ENCODE measurements around the gene RFTN2. TPM values are rescaled to one million over a fixed set of nuclear protein-coding genes. Genes with fewer than 3 reads are reported as not detected.

The RFTN2 gene
- total RNA-seq, 2 donors from 2014 or later, result 0.55 TPM

DNA sequence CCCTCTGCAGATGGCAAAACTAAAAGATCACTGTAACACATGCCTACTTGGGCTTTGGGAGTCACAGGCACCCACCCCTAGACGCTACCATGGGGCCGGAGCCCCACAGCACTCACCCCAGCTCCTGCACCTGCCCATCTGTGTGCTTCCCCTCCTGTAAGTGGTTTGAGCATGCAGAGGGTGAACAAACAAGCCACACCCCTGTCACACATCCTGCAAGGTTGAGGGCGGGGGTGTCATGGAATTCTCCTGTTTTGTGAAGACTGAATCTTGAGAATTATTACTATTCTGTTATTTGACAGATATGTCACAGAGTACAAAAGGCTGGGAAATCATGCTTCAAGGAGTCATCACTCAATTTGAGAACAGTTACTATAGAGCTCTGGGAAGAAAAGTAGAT lies 60.9 kb downstream of the RFTN2 start:
- no peak overlapping the region for H3K27ac Mint-ChIP-seq
- H3K27me3 ChIP-seq (ENCODE audit: control insufficient read depth, insufficient read depth, low read length, poor library complexity, severe bottlenecking), result no peaks in the 10 kb centered on the region
- H3K36me3 Mint-ChIP-seq (ENCODE audit: low read depth), result no peaks in the 10 kb centered on the region
- H3K36me3 ChIP-seq (ENCODE audit: control insufficient read depth, insufficient read depth, low read length), result no peaks in the 10 kb centered on the region
- H3K27ac ChIP-seq (ENCODE audit: low read depth, low read length), result no peak overlapping the region
- no peak overlapping the region for H3K4me3 ChIP-seq (ENCODE audit: low read length)
- H3K9me3 ChIP-seq (ENCODE audit: control insufficient read depth, low read length), result no peaks in the 10 kb centered on the region
- no peaks in the 10 kb centered on the region for H3K4me1 ChIP-seq (ENCODE audit: control insufficient read depth, insufficient read depth, low read length)
- DNase-seq, result no peak
- H3K9me3 Mint-ChIP-seq, result peaks cover 5% of the 10 kb centered on the region
- H3K27me3 Mint-ChIP-seq (ENCODE audit: insufficient read depth), result no peaks in the 10 kb centered on the region
- no peak overlapping the region for H3K9ac ChIP-seq (ENCODE audit: extremely low read depth, low read length, poor library complexity, severe bottlenecking)
- H3K4me3 Mint-ChIP-seq, result no peak overlapping the region
- H3K4me1 Mint-ChIP-seq, result peaks cover 29% of the 10 kb centered on the region
- TF ChIP-seq CTCF (conservative IDR thresholded peaks at IDR 0.05), result no peak
- 83 to 92% methylated on average over 2 to 3 of the region's 3 CpGs for WGBS, 2 experiments (ENCODE audit: insufficient coverage in 1 of 2, insufficient read length in 1 of 2)

DNA sequence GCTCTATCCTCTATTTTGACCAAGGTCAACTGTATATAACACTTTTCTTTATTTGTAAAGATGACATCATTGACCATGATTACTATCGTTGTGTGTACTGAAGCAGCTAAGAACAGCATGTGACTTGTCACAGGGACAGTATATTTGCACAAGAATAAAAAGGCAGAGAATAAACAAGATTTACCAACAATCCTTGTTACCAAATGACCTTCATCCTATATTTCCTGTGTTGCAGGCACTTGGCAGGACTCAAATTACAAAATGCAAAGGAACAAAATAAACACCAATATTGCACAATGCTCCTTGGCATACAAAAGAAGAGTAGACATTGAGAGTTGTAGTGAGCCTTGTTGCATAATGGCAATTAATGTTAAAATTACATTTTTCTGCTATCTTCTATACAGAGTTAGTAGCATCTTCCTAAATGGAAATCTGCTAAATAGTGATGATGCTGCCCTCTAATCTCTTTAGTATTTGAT lies 61.8 kb downstream of the RFTN2 start:
- H3K27ac ChIP-seq (ENCODE audit: low read depth, low read length), result no peak overlapping the region
- Mint-ChIP-seq H3K27me3 (ENCODE audit: insufficient read depth) (no peaks in the 10 kb centered on the region), H3K36me3 (ENCODE audit: low read depth) (no peaks in the 10 kb centered on the region), H3K4me1 (peaks cover 29% of the 10 kb centered on the region), H3K4me3 (no peak overlapping the region), H3K27ac (no peak overlapping the region), H3K9me3 (peaks cover 5% of the 10 kb centered on the region)
- DNase-seq, result no peak
- no peak for TF ChIP-seq CTCF (conservative IDR thresholded peaks at IDR 0.05)
- no peaks in the 10 kb centered on the region for H3K4me1 ChIP-seq (ENCODE audit: control insufficient read depth, insufficient read depth, low read length)
- no peak overlapping the region for H3K9ac ChIP-seq (ENCODE audit: extremely low read depth, low read length, poor library complexity, severe bottlenecking)
- 0% methylated on average over 1 of the region's 1 CpG for WGBS, 2 experiments (ENCODE audit: insufficient coverage in 1 of 2, insufficient read length in 1 of 2)
- H3K36me3 ChIP-seq (ENCODE audit: control insufficient read depth, insufficient read depth, low read length), result no peaks in the 10 kb centered on the region
- H3K27me3 ChIP-seq (ENCODE audit: control insufficient read depth, insufficient read depth, low read length, poor library complexity, severe bottlenecking), result no peaks in the 10 kb centered on the region
- no peak overlapping the region for H3K4me3 ChIP-seq (ENCODE audit: low read length)
- H3K9me3 ChIP-seq (ENCODE audit: control insufficient read depth, low read length), result no peaks in the 10 kb centered on the region

GRCh38 chr2:197606180-197606579 lies 69.2 kb downstream of the RFTN2 start:
- Mint-ChIP-seq H3K4me1 (no peaks in the 10 kb centered on the region), H3K4me3 (no peak overlapping the region), H3K27me3 (ENCODE audit: insufficient read depth) (no peaks in the 10 kb centered on the region), H3K9me3 (peaks cover 7% of the 10 kb centered on the region), H3K36me3 (ENCODE audit: low read depth) (no peaks in the 10 kb centered on the region), H3K27ac (no peak overlapping the region)
- Histone ChIP-seq H3K27ac (ENCODE audit: low read depth, low read length) (no peak overlapping the region), H3K4me1 (ENCODE audit: control insufficient read depth, insufficient read depth, low read length) (no peaks in the 10 kb centered on the region), H3K4me3 (ENCODE audit: low read length) (no peak overlapping the region), H3K9ac (ENCODE audit: extremely low read depth, low read length, poor library complexity, severe bottlenecking) (no peak overlapping the region), H3K9me3 (ENCODE audit: control insufficient read depth, low read length) (no peaks in the 10 kb centered on the region), H3K27me3 (ENCODE audit: control insufficient read depth, insufficient read depth, low read length, poor library complexity, severe bottlenecking) (no peaks in the 10 kb centered on the region), H3K36me3 (ENCODE audit: control insufficient read depth, insufficient read depth, low read length) (no peaks in the 10 kb centered on the region)
- WGBS, 2 experiments (ENCODE audit: insufficient coverage in 1 of 2, insufficient read length in 1 of 2), result 94 to 100% methylated on average over 1 of the region's 2 CpGs
- no peak for DNase-seq
- TF ChIP-seq CTCF (conservative IDR thresholded peaks at IDR 0.05), result no peak

Measured in endodermal cell (in vitro differentiated cells).